AML-193 (cell line): Measurements from ENCODE around the gene PTPA.
A peak's percentile ranks its signal among the peaks of the same experiment; 100 is the strongest.

Source experiments
- DNase-seq, 2 experiments: peaks; one replicate each; lab custom pipeline; 2025; lab: John Stamatoyannopoulos, UW

Gene PTPA

GRCh38 chr9:129081388-129081904 lies 29.8 kb upstream of the PTPA start:
- no peak for DNase-seq

DNA sequence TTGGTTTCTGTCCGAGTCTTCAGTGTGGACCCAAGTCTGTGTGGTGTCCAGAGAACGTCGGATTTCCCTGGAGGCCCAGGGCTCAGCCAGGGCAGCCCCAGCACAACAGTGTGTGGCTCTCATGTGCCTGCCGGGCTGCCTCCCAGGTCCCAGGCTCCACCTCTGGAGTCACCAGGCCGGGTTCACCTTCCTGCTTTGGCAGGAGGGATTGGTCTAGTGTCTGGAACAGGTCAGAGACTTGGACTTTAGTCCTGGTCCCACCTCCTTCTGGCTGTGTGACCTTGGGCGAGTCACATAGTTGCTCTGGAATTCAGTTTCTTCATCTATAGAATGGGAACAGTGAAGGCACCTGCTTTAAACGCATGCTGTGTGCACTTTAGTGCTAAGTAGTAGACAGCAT lies 27.1 kb upstream of the PTPA start:
- DNase-seq: no peak

DNA sequence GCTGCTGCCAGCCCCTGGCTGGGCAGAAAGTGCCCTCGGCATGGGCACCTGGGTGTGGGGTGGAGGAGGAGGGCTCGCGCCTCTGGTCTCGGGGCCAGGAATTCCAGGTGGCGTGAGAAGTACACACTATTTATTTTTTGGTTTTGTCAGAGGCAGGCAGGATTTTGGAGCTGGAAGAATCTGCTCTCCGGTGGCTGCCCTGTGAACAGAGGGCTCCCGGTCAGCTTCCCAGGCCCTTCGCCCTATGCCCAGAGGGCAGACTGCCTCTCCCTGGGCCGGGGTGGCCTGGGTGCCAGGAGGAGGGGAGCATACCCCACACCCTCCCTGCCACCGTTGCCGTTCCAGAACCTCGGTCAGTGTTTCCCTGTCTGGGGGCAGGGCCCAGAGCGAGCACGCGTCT lies 22.0 kb upstream of the PTPA start:
- no peak for DNase-seq

DNA sequence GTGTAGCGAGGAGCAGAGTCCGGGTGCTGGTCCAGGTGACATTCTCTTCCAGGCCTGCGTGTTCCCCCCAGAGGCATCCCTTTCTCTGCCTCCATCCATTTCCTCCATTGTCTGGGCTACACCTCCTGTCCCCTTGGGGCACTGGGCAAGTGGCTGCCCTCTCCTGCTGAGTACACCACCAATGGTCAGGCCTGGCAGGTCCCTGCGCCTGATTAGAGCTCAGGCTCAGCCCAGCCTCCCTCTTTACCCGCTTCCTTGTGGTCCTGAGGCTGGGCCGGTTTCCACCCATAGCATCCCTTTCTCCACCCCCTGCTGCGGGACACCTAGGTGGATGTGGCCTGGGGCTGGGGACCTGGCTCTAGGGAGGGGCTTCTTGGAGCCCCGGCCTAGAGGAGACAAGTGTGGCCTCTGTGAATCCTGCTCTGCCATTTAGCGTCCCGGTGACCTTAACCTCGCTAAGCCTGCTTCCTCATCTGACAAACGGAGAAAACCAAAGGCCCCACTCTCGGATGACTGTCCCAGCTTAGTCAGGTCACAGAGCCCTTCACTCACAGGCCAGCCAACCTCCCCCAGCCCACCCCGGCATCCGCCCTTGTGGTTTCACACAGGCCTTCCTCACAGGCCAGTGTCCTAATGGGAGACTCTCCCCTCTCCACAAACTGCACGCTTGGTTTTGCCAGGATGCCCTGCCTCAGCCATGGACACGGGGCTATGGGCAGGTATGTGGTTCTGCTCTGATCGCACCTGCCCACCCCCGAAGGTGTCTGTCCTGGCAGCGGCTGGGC lies 17.4 kb upstream of the PTPA start:
- no peak for DNase-seq

- DNase-seq: no peak
These were observed 16.6 kb upstream of the PTPA start for GRCh38 chr9:129094387-129095169.

GRCh38 chr9:129095170-129095667 lies 16.0 kb upstream of the PTPA start:
- no peak for DNase-seq

DNA sequence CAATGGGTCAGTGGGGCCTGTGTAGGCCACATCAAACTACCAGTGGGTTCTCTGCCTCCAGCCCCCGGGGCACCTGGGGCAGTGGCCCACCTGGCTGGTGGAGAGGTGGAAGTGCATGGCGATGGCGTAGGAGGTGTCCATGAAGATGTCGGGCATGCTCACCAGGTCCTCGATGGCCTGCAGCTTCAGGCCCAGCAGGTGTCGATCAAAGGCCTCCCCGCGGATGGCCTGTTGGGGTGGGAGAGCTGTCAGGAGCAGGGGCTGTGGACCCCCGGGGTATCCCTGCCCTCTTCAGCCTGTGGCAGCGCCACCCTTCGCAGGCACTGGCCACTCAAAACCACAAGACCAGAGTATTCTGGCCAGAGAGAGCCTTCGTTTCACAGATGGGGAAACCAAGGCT lies 15.3 kb upstream of the PTPA start:
- DNase-seq: no peak

DNA sequence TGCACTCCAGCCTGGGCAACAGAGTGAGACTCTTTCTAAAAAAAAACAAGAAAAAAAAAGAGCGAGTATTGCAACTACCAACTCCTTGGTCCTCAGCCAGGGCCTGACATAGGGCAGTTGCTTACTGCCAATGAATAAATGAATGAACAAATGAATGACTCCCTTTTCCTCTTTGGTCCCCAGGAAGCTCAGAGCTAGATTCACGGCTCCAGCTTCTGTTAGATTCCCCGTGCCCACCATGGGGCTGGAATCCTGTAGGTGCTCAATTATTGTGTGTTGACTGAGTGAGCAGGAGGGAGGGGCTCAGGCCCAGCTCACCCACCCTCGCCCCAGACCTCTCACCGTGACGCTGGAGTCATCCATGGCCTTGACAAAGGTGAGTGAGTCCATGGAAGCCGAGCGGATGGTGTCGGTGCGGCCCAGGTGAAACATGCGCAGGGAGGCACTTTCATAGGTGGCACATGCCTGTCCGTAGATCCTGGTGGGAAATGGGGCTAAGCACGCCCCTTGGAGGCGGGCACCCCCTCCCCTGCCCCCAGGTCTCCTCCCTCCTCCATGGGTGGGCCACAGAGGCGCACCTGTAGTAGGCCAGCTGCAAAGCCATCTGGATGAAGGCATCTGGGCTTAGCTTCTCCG lies 13.4 kb upstream of the PTPA start:
- no peak for DNase-seq

- no peak for DNase-seq
These were observed 12.9 kb upstream of the PTPA start for GRCh38 chr9:129098328-129098727.

DNA sequence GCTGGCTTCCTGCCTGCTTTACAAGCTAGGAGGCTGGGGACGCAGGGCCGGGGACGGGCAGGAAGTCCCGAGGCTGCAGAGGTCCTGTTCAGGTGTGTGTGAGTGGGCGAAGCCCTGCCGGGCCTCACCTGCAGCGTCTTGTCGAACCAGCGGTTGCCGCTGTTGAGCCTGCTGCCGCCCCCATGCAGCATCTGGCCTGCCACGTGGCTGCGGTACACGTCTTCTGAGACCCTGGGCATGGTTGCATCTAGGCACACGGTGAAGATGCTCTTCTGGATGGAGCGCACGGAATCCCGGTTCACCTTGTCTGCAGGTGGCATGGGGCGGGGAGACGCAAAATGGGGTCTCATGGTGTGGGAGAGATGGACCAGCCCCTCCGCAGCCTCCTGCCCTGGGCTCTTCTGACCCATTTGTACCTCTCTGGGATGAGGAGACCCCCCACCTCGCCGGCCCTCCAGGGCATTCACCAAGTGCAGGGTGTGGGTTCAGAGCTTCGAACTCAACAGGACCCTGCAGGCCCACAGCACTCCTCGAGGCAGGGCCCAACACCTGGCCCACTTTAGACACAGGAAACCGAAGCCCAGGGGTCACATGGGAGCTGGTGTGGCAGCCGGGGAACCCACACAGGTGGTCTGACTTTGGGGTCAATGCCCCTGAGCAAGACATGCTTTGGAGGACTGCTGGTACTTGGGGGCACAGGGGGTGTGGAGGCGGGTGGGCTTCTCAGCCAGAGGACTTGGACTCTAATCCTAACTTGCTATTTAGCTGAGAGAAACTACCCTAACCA lies 10.6 kb upstream of the PTPA start:
- no peak for DNase-seq

- no peak for DNase-seq
These were observed 9.9 kb upstream of the PTPA start for GRCh38 chr9:129101279-129101678.

DNA sequence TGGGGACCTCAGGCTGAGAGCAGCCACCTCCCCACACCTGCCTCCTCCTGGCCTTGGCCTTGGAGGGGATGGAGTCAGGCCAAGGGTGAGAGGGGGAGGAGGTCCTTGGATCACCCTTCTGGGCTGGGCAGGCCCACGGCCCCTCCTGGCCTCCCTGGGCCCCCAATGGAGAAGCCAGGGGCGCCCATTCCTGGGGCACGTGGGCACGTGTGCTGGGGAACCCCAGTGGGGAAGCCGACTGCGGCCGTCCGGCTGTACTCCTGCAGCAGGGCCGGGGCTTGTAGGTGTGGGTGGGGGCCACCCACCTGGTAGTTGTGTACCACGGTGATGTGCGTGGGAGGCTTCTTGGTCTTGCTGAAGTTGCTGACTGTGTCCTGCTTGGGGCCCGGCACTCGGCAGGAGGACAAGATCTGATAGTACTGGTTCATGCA lies 9.1 kb upstream of the PTPA start:
- DNase-seq: no peak

DNA sequence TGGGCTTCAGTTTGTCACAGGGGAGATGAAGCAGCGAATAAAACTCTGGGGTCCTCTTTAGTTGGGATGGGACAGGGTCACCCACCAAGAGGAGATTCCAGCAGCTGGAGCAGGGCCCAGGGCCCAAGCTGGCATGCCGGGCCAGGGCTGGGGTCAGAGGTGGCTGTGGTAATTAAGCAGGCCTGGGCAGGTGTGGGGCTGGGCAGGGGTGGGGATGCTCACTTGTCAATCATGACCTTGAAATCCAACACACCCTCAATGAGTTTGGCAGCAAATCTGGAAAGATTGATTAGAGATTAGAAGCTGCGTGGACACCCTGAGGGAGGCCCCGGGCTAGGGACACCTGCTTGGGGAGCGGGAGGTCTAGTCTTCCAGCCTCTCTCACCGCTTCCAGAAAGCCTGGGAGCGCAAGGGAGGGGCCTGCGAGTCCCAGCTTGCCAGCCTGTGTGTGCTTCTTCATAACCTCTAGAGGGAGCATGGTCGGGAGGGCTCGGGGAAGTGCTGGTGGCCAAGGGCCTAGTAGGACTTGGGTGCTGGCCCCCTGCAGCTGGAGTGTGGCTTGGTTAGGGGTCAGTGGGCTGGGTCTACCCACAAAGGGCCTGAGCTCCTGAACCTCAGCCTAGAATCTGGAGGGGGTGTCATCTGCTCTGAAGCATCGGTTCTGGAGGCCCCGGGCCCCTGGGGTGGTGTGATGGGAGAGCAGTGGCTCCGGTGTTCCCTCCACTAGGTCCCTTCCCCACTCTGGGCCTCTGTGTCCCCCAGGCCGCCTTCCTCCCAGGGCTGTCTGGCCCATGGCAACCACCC lies 8.2 kb upstream of the PTPA start:
- peak; percentile 13 to 25 for DNase-seq

GRCh38 chr9:129103595-129103965 lies 7.6 kb upstream of the PTPA start:
- DNase-seq: no peak

GRCh38 chr9:129104051-129104450 lies 7.2 kb upstream of the PTPA start:
- DNase-seq: no peak

GRCh38 chr9:129105857-129106694 lies 5.1 kb upstream of the PTPA start:
- no peak for DNase-seq

GRCh38 chr9:129107651-129108050 lies 3.6 kb upstream of the PTPA start:
- DNase-seq: no peak

- no peak for DNase-seq
These were observed 3.0 kb upstream of the PTPA start for GRCh38 chr9:129108083-129108804.

DNA sequence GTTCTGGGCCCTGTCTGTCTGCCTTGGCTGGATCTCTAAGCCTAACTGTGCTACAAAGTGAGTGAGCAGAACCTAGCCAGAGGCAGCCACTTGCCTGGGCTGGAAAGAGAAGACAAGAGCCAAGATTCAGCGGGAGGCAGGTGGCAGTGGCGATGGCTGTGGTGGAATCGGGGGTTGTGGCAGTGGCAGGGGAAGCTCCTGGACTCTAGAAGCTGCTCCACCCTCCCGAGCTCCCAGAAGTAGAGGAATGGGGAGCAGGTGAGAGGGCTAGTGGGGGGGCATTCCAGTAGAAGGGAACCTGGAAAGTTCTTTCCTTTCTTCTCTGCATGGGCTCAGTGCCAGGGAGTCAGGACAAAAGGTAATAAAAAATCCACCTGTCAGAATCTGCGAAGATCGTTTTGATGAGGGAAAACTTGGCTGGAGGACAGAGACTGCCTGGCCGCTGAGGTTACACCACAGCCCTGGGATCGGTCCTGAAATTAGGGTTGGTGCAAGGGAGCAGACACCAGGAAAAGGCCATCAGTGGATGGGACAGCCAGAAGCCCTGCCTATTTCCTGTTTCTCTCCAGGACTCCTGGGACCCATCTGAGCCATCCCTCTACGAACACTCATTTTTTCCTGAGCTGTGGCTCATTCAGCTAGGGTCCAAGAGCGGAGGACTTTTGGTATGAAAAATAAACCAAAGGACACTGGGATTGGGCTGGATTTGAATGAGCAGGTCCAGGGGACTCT lies 2.2 kb upstream of the PTPA start:
- no peak for DNase-seq
